Naive thymus-derived CD4-positive, alpha-beta T cell (primary cell): ENCODE results near the gene TSHZ2. TPM values are rescaled to one million over a fixed set of nuclear protein-coding genes. Genes with fewer than 3 reads are reported as not detected.

Experiments
- ATAC-seq: fragments of 150-1000 bp; cut with Tn5 transposase; 2 replicates; pipeline ENCODE4 v1.10.0; 2021; ENCODE audit warnings: mild to moderate bottlenecking, moderate library complexity
- CTCF ChIA-PET: fragments of 350-600 bp; sonication (Branson Sonifier 250); formaldehyde crosslinking; loops from one replicate; lab custom pipeline; 2021; ENCODE audit warnings: antibody characterized with exemption; lab: Charles Lee
- POLR2A ChIA-PET: fragments of 350-600 bp; sonication (Branson Sonifier 250); formaldehyde crosslinking; loops from one replicate; lab custom pipeline; 2021; ENCODE audit warnings: antibody characterized with exemption, inconsistent platforms; lab: Charles Lee
- DNase-seq, 9 donors: peaks; one replicate each; pipeline versions ENCODE4 v3.0.0 to v3.0.0-alpha.2; 2020 to 2022; ENCODE audit warnings: mixed read lengths in 1 of 9
- H3K27ac ChIP-seq: one replicate; pipeline ENCODE4 v1.7.0; 2013; ENCODE audit warnings: mild to moderate bottlenecking, low read depth, low read length, moderate library complexity
- H3K27me3 ChIP-seq, 2 donors: one replicate each; pipeline ENCODE4 v1.7.0; 2013; ENCODE audit warnings: low read length in 2 of 2, mild to moderate bottlenecking in 2 of 2, moderate library complexity in 2 of 2; ENCODE audit not compliant: control insufficient read depth in 2 of 2, insufficient read depth in 2 of 2
- H3K36me3 ChIP-seq, 3 experiments: 1 replicate in 2 of 3; 2 replicates in 1 of 3; pipeline ENCODE4 v1.7.0; 2013; ENCODE audit warnings: low read length in 3 of 3, mild to moderate bottlenecking in 3 of 3, moderate library complexity in 1 of 3; ENCODE audit not compliant: insufficient read depth in 3 of 3, control insufficient read depth in 2 of 3
- H3K4me1 ChIP-seq, 2 donors: one replicate each; pipeline ENCODE4 v1.7.0; 2013; ENCODE audit warnings: low read length in 2 of 2, mild to moderate bottlenecking in 2 of 2, moderate library complexity in 1 of 2; ENCODE audit not compliant: control insufficient read depth in 2 of 2, insufficient read depth in 2 of 2
- H3K4me3 ChIP-seq: 2 replicates; pipeline ENCODE4 v1.7.0; 2013; ENCODE audit warnings: mild to moderate bottlenecking, low read length
- H3K9me3 ChIP-seq, 3 experiments: 1 replicate in 2 of 3; 2 replicates in 1 of 3; pipeline ENCODE4 v1.7.0; 2013; ENCODE audit warnings: low read length in 3 of 3; ENCODE audit not compliant: control insufficient read depth in 2 of 3
- H3K27ac Mint-ChIP-seq, 9 donors: one replicate each; pipeline ENCODE4 v1.8.0; 2020 to 2022; ENCODE audit warnings: mixed read lengths in 9 of 9, mild to moderate bottlenecking in 8 of 9, moderate library complexity in 5 of 9, inconsistent platforms in 2 of 9
- H3K27me3 Mint-ChIP-seq, 5 donors: one replicate each; pipeline ENCODE4 v1.8.0; 2021 to 2022; ENCODE audit warnings: mixed read lengths in 5 of 5, mild to moderate bottlenecking in 1 of 5
- H3K36me3 Mint-ChIP-seq, 5 donors: one replicate each; pipeline ENCODE4 v1.8.0; 2020 to 2022; ENCODE audit warnings: mixed read lengths in 5 of 5, mild to moderate bottlenecking in 3 of 5, inconsistent platforms in 1 of 5
- H3K4me1 Mint-ChIP-seq, 7 donors: one replicate each; pipeline ENCODE4 v1.8.0; 2020 to 2022; ENCODE audit warnings: mixed read lengths in 7 of 7, mild to moderate bottlenecking in 3 of 7, inconsistent platforms in 1 of 7
- H3K4me3 Mint-ChIP-seq, 10 donors: one replicate each; pipeline ENCODE4 v1.8.0; 2020 to 2022; ENCODE audit warnings: mild to moderate bottlenecking in 10 of 10, mixed read lengths in 10 of 10, moderate library complexity in 6 of 10, inconsistent platforms in 2 of 10
- H3K9me3 Mint-ChIP-seq, 11 donors: one replicate each; pipeline ENCODE4 v1.8.0; 2020 to 2022; ENCODE audit warnings: mixed read lengths in 11 of 11, mild to moderate bottlenecking in 4 of 11, inconsistent platforms in 1 of 11, moderate library complexity in 1 of 11
- intact Hi-C, 2 donors: fragments of 100-400 bp; cut with micrococcal nuclease; formaldehyde crosslinking; loops; one replicate each; pipeline ENCODE4 v1.15.1; 2023
- polyA plus RNA-seq, 2 donors: library from polyadenylated mRNA; unstranded; fragments of 300-500 nt; fragmentation: Illumina TruSeq; gene quantifications; one replicate each; pipeline ENCODE4 v1.2.3, GENCODE V29; 2021
- total RNA-seq, 6 experiments: library from RNA in 5 of 6; stranded (reverse) in 5 of 6; gene quantifications; 1 replicate in 5 of 6; 2 replicates in 1 of 6; pipeline ENCODE4 v1.2.3 and lab custom pipeline; 2021 to 2026

TSHZ2 gene
- total and polyA plus RNA-seq, 7 experiments from 2014 or later: 6.0 to 84.5 (median 42.5) TPM

- Mint-ChIP-seq H3K27me3 (peaks cover 0 to 3% (median 0%) of the 10 kb centered on the region in 5 donors), H3K4me3 (no peak overlapping the region), H3K4me1 (peaks cover 22 to 69% (median 43%) of the 10 kb centered on the region in 7 donors), H3K36me3 (peaks cover 6 to 28% (median 20%) of the 10 kb centered on the region in 5 donors), H3K27ac (peak overlapping the region in 2 of 9 donors; percentile 50 to 51), H3K9me3 (peaks cover 0 to 8% (median 0%) of the 10 kb centered on the region in 11 donors)
- intact Hi-C loops: loop anchor here in 1 of 2 donors (5.0 kb wide), 1 partner anchor 35 kb away; no protein-coding TSS in a partner anchor
- Histone ChIP-seq H3K4me3 (no peak overlapping the region), H3K27me3 (no peaks in the 10 kb centered on the region), H3K27ac (no peak overlapping the region), H3K36me3 (no peaks in the 10 kb centered on the region), H3K9me3 (no peaks in the 10 kb centered on the region), H3K4me1 (peaks cover 0 to 18% of the 10 kb centered on the region in 2 donors)
- DNase-seq (no peak), ATAC-seq (no peak)
- ChIA-PET CTCF (no interaction called here), POLR2A (no interaction called here)
Measured at GRCh38 chr20:53057579-53057978, 85.4 kb downstream of the TSHZ2 start.

GRCh38 chr20:53059848-53060247 is 87.7 kb downstream of the TSHZ2 start:
- Histone ChIP-seq H3K27ac (no peak overlapping the region), H3K27me3 (no peaks in the 10 kb centered on the region), H3K36me3 (no peaks in the 10 kb centered on the region), H3K4me1 (peaks cover 0 to 22% of the 10 kb centered on the region in 2 donors), H3K9me3 (no peaks in the 10 kb centered on the region), H3K4me3 (no peak overlapping the region)
- DNase-seq (no peak), ATAC-seq (no peak)
- peaks cover 0 to 3% (median 0%) of the 10 kb centered on the region in 5 donors for H3K27me3 Mint-ChIP-seq
- H3K36me3 Mint-ChIP-seq: peaks cover 6 to 29% (median 19%) of the 10 kb centered on the region in 5 donors
- peaks cover 0 to 8% (median 0%) of the 10 kb centered on the region in 11 donors for H3K9me3 Mint-ChIP-seq
- intact Hi-C loops: loop anchor here in 1 of 2 donors (5.0 kb wide), 1 partner anchor 32 kb away; no protein-coding TSS in a partner anchor
- peak overlapping the region in 3 of 9 donors; percentile 47 to 92 (median 74) for H3K27ac Mint-ChIP-seq
- H3K4me1 Mint-ChIP-seq: peaks cover 20 to 67% (median 53%) of the 10 kb centered on the region in 7 donors
- POLR2A ChIA-PET: interaction anchor here (0.6 to 0.9 kb wide), 2 partner anchors 31 to 427 kb away, joined by 3 to 4 read pairs; no protein-coding TSS in a partner anchor
- CTCF ChIA-PET: interaction anchor here (1.4 kb wide), 1 partner anchor 9 kb away, joined by 3 read pairs; no protein-coding TSS in a partner anchor
- no peak overlapping the region for H3K4me3 Mint-ChIP-seq

GRCh38 chr20:53061192-53062108 is 89.3 kb downstream of the TSHZ2 start:
- Mint-ChIP-seq H3K9me3 (peaks cover 0 to 8% (median 0%) of the 10 kb centered on the region in 11 donors), H3K27ac (peak overlapping the region; percentile 4 to 92 (median 68)), H3K4me1 (peaks cover 18 to 62% (median 51%) of the 10 kb centered on the region in 7 donors), H3K27me3 (peaks cover 0 to 3% (median 0%) of the 10 kb centered on the region in 5 donors), H3K36me3 (peaks cover 5 to 19% (median 12%) of the 10 kb centered on the region in 5 donors), H3K4me3 (peak overlapping the region in 9 of 10 donors; percentile 2 to 67 (median 44))
- intact Hi-C loops: no loop called here
- no peak for DNase-seq
- Histone ChIP-seq H3K27me3 (no peaks in the 10 kb centered on the region), H3K27ac (no peak overlapping the region), H3K4me1 (peaks cover 0 to 22% of the 10 kb centered on the region in 2 donors), H3K36me3 (no peaks in the 10 kb centered on the region), H3K9me3 (no peaks in the 10 kb centered on the region), H3K4me3 (no peak overlapping the region)
- CTCF ChIA-PET: interaction anchor here (0.6 to 1.2 kb wide), 2 partner anchors 424 to 700 kb away, joined by 3 to 4 read pairs; no protein-coding TSS in a partner anchor
- ATAC-seq: no peak
- POLR2A ChIA-PET: interaction anchor here (0.6 to 1.3 kb wide), 4 partner anchors 11 to 233 kb away, joined by 3 to 4 read pairs (median 3); no protein-coding TSS in a partner anchor

- Mint-ChIP-seq H3K27ac (peak overlapping the region in 3 of 9 donors; percentile 2 to 56 (median 43)), H3K9me3 (peaks cover 0 to 20% (median 8%) of the 10 kb centered on the region in 11 donors), H3K4me3 (no peak overlapping the region), H3K4me1 (peaks cover 17 to 66% (median 51%) of the 10 kb centered on the region in 7 donors), H3K36me3 (peaks cover 12 to 24% (median 20%) of the 10 kb centered on the region in 5 donors), H3K27me3 (no peaks in the 10 kb centered on the region)
- Histone ChIP-seq H3K36me3 (no peaks in the 10 kb centered on the region), H3K4me1 (peaks cover 0 to 22% of the 10 kb centered on the region in 2 donors), H3K27me3 (no peaks in the 10 kb centered on the region), H3K9me3 (peaks cover 0 to 7% (median 0%) of the 10 kb centered on the region in 3 experiments), H3K27ac (no peak overlapping the region), H3K4me3 (no peak overlapping the region)
- intact Hi-C loops: no loop called here
- CTCF ChIA-PET: no interaction called here
- DNase-seq: no peak
- POLR2A ChIA-PET: no interaction called here
- ATAC-seq: no peak
Measured at GRCh38 chr20:53064935-53065334, 92.8 kb downstream of the TSHZ2 start.

- peaks cover 0 to 6% of the 10 kb centered on the region in 2 donors for H3K4me1 ChIP-seq
- H3K4me1 Mint-ChIP-seq: peaks cover 17 to 56% (median 41%) of the 10 kb centered on the region in 7 donors
Measured at GRCh38 chr20:53068241-53068640, 96.1 kb downstream of the TSHZ2 start.

GRCh38 chr20:53069132-53069531 is 97.0 kb downstream of the TSHZ2 start:
- POLR2A ChIA-PET: no interaction called here
- CTCF ChIA-PET: no interaction called here
- H3K4me3 Mint-ChIP-seq: no peak overlapping the region
- intact Hi-C loops: no loop called here
- Histone ChIP-seq H3K9me3 (peaks cover 0 to 7% (median 0%) of the 10 kb centered on the region in 3 experiments), H3K36me3 (no peaks in the 10 kb centered on the region), H3K27ac (no peak overlapping the region), H3K27me3 (no peaks in the 10 kb centered on the region), H3K4me1 (peaks cover 0 to 6% of the 10 kb centered on the region in 2 donors), H3K4me3 (no peak overlapping the region)
- H3K36me3 Mint-ChIP-seq: peaks cover 12 to 29% (median 24%) of the 10 kb centered on the region in 5 donors
- peaks cover 0 to 9% (median 0%) of the 10 kb centered on the region in 5 donors for H3K27me3 Mint-ChIP-seq
- no peak for ATAC-seq
- peak overlapping the region in 3 of 9 donors; percentile 0 to 94 (median 81) for H3K27ac Mint-ChIP-seq
- peaks cover 0 to 20% (median 8%) of the 10 kb centered on the region in 11 donors for H3K9me3 Mint-ChIP-seq
- peaks cover 22 to 57% (median 42%) of the 10 kb centered on the region in 7 donors for H3K4me1 Mint-ChIP-seq
- DNase-seq: no peak

More at GRCh38 chr20:53068241-53068640, 96.1 kb downstream of the TSHZ2 start:
- Histone ChIP-seq H3K27me3 (no peaks in the 10 kb centered on the region), H3K36me3 (no peaks in the 10 kb centered on the region), H3K27ac (no peak overlapping the region), H3K4me3 (no peak overlapping the region), H3K9me3 (peaks cover 0 to 7% (median 0%) of the 10 kb centered on the region in 3 experiments)
- no peak overlapping the region for H3K4me3 Mint-ChIP-seq
- peaks cover 0 to 20% (median 8%) of the 10 kb centered on the region in 11 donors for H3K9me3 Mint-ChIP-seq
- H3K36me3 Mint-ChIP-seq: peaks cover 12 to 26% (median 23%) of the 10 kb centered on the region in 5 donors
- intact Hi-C loops: no loop called here
- DNase-seq (no peak), ATAC-seq (no peak)
- H3K27ac Mint-ChIP-seq: peak overlapping the region in 2 of 9 donors; percentile 42 to 94
- ChIA-PET POLR2A (no interaction called here), CTCF (no interaction called here)
- H3K27me3 Mint-ChIP-seq: peaks cover 0 to 7% (median 0%) of the 10 kb centered on the region in 5 donors
